DND-41 (cell line): ENCODE data around the gene YWHAE.

Experiments used
- ATAC-seq: fragments of 200-7000 bp; cut with Tn5 transposase; 3 replicates; pipeline ENCODE4 v1.9.1; 2021; ENCODE audit warnings: low read depth; ENCODE audit not compliant: insufficient read depth
- DNase-seq: peaks from one replicate; pipeline ENCODE4 v3.0.0-alpha.2; 2020
- H2AFZ ChIP-seq: 2 replicates; pipeline ENCODE4 v1.6.0; 2012; ENCODE audit warnings: low read depth, low read length
- H3K27ac ChIP-seq: 2 replicates; pipeline ENCODE4 v1.5.1; 2012; ENCODE audit warnings: low read length, inconsistent platforms
- H3K27me3 ChIP-seq: fragments of 200-600 bp; sonication (generic); 2 replicates; pipeline ENCODE4 v1.6.0; 2012; ENCODE audit warnings: low read length, mild to moderate bottlenecking, inconsistent platforms; ENCODE audit not compliant: insufficient read depth, poor library complexity
- H3K36me3 ChIP-seq: 2 replicates; pipeline ENCODE4 v1.5.1; 2012; ENCODE audit warnings: low read length, inconsistent platforms; ENCODE audit not compliant: insufficient read depth
- H3K4me1 ChIP-seq: 2 replicates; pipeline ENCODE4 v1.5.1; 2012; ENCODE audit warnings: mild to moderate bottlenecking, low read length; ENCODE audit not compliant: insufficient read depth
- H3K4me2 ChIP-seq: 2 replicates; pipeline ENCODE4 v1.6.0; 2012; ENCODE audit warnings: mild to moderate bottlenecking, moderate library complexity, low read length, inconsistent platforms; ENCODE audit not compliant: insufficient read depth
- H3K4me3 ChIP-seq, 2 experiments: fragments of 200-600 bp in 1 of 2; shearing (Covaris generic) in 1 of 2; 2 replicates each; pipeline ENCODE4 v1.5.1; 2012 to 2016; ENCODE audit warnings: inconsistent platforms in 2 of 2, low read length in 2 of 2, mild to moderate bottlenecking in 2 of 2, low read depth in 1 of 2, moderate library complexity in 1 of 2
- H3K79me2 ChIP-seq: 2 replicates; pipeline ENCODE4 v1.6.0; 2012; ENCODE audit warnings: low read length, inconsistent platforms; ENCODE audit not compliant: insufficient read depth
- H3K9ac ChIP-seq: 2 replicates; pipeline ENCODE4 v1.6.0; 2012; ENCODE audit warnings: low read depth, mild to moderate bottlenecking, inconsistent platforms, low read length, moderate library complexity
- H3K9me3 ChIP-seq: 2 replicates; pipeline ENCODE4 v1.5.1; 2012; ENCODE audit warnings: low read length, moderate library complexity, mild to moderate bottlenecking, inconsistent platforms; ENCODE audit not compliant: insufficient read depth, severe bottlenecking
- H4K20me1 ChIP-seq: 2 replicates; pipeline ENCODE4 v1.6.0; 2012; ENCODE audit warnings: low read length; ENCODE audit not compliant: insufficient read depth
- EZH2 ChIP-seq: IDR thresholded peaks from 3 replicates; pipeline ENCODE4 v1.6.1; 2012; ENCODE audit warnings: borderline replicate concordance, low read depth, mild to moderate bottlenecking, moderate library complexity, low read length, inconsistent platforms; ENCODE audit not compliant: severe bottlenecking
- TF ChIP-seq, protein P1 (sequence below): IDR thresholded peaks from 2 replicates; pipeline ENCODE4 v1.5.1; 2012; ENCODE audit warnings: borderline replicate concordance, low read length, moderate library complexity, mild to moderate bottlenecking; ENCODE audit not compliant: poor library complexity, severe bottlenecking; ENCODE audit errors: extremely low read depth

YWHAE gene

DNA sequence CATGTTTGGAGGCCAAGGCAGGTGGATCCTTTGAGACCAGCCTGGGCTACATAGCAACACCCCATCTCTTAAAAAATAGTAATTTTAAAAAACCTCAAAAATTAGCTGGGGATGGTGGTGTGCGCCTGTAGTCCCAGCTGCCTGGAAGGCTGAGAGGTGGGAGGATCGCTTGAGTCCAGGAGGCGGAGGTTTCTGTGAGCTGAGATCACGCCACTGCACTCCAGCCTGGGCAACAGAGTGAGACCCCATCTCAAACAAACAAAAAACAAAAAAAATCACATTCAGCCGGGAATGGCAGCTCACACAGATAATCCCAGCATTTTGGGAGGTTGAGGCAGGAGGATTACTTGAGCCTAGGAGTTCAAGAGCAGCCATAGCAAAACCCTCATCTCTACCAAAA is 16.4 kb upstream of the YWHAE start:
- no peak overlapping the region for H3K9ac ChIP-seq
- no peaks in the 10 kb centered on the region for H3K27me3 ChIP-seq
- H3K4me3 ChIP-seq = no peak overlapping the region
- H2AFZ ChIP-seq = no peak overlapping the region
- no peak overlapping the region for H3K4me2 ChIP-seq
- H3K36me3 ChIP-seq = peaks cover 23% of the 10 kb centered on the region
- no peaks in the 10 kb centered on the region for H3K4me1 ChIP-seq
- no peak for ATAC-seq
- H3K79me2 ChIP-seq = no peaks in the 10 kb centered on the region
- no peaks in the 10 kb centered on the region for H4K20me1 ChIP-seq
- DNase-seq = no peak
- no peak overlapping the region for H3K27ac ChIP-seq
- TF ChIP-seq, protein P1, sequence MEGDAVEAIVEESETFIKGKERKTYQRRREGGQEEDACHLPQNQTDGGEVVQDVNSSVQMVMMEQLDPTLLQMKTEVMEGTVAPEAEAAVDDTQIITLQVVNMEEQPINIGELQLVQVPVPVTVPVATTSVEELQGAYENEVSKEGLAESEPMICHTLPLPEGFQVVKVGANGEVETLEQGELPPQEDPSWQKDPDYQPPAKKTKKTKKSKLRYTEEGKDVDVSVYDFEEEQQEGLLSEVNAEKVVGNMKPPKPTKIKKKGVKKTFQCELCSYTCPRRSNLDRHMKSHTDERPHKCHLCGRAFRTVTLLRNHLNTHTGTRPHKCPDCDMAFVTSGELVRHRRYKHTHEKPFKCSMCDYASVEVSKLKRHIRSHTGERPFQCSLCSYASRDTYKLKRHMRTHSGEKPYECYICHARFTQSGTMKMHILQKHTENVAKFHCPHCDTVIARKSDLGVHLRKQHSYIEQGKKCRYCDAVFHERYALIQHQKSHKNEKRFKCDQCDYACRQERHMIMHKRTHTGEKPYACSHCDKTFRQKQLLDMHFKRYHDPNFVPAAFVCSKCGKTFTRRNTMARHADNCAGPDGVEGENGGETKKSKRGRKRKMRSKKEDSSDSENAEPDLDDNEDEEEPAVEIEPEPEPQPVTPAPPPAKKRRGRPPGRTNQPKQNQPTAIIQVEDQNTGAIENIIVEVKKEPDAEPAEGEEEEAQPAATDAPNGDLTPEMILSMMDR = no peak
- TF ChIP-seq EZH2 = no peak
- no peaks in the 10 kb centered on the region for H3K9me3 ChIP-seq

DNA sequence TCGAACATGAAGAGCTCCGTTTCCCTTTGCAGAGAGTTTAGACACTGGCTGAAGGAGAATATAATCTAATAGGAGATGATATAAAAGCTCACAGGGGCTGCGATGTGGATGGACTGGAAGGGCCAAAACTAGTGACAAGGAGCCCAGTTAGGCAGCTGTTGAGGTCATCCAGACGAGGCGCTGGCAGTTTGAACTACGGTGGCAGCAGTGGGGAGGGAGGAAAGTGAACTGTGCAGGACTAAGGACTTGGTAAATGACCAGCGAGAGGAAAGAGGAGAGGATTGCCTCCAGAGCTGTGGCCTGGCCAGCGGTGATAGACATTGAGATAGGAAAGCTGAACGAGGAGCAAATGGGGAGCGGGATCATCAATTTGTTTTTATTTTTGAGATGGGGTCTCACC is 14.6 kb upstream of the YWHAE start:
- Histone ChIP-seq H4K20me1 (no peaks in the 10 kb centered on the region), H3K27ac (no peak overlapping the region), H3K79me2 (no peaks in the 10 kb centered on the region), H3K4me1 (no peaks in the 10 kb centered on the region), H3K4me2 (no peak overlapping the region), H3K36me3 (peaks cover 9% of the 10 kb centered on the region; the same call in 1 of the 2 replicates), H3K4me3 (no peak overlapping the region), H3K9me3 (no peaks in the 10 kb centered on the region), H3K27me3 (no peaks in the 10 kb centered on the region), H2AFZ (no peak overlapping the region), H3K9ac (no peak overlapping the region)
- TF ChIP-seq, protein P1 = no peak
- no peak for TF ChIP-seq EZH2
- no peak for DNase-seq
- no peak for ATAC-seq

DNA sequence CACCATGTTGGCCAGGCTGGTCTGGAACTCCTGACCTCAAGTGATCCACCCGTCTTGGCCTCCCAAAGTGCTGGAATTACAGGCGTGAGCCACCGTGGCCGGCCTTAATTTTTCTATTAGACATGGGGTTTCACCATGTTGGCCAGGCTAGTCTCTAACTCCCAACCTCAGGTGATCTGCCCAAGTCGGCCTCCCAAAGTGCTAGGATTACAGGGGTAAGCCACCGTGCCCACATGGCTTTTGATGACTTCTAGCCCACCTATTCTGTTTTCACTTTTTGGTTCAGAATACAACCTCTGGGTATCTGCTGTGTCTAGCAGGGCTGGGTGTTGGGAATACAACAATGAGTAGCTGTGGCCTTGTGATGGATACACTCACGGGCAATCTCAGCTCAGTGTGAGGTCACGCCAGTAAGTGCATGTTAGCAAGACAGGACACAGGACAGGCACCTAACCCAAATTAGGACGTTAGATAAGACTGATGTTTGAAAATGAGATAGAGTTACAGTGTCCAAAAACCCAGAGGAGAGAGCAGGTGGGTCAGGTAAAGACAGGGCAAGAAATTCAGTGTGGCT is 14.1 kb upstream of the YWHAE start:
- no peaks in the 10 kb centered on the region for H3K79me2 ChIP-seq
- H3K9ac ChIP-seq = no peak overlapping the region
- H3K4me2 ChIP-seq = no peak overlapping the region
- H3K27ac ChIP-seq = no peak overlapping the region
- peaks cover 8% of the 10 kb centered on the region; the same call in 1 of the 2 replicates for H3K36me3 ChIP-seq
- no peak for DNase-seq
- no peaks in the 10 kb centered on the region for H3K9me3 ChIP-seq
- no peak for TF ChIP-seq EZH2
- TF ChIP-seq, protein P1 = no peak
- H4K20me1 ChIP-seq = no peaks in the 10 kb centered on the region
- no peak overlapping the region for H2AFZ ChIP-seq
- no peak overlapping the region for H3K4me3 ChIP-seq
- no peaks in the 10 kb centered on the region for H3K4me1 ChIP-seq
- no peak for ATAC-seq
- H3K27me3 ChIP-seq = no peaks in the 10 kb centered on the region

DNA sequence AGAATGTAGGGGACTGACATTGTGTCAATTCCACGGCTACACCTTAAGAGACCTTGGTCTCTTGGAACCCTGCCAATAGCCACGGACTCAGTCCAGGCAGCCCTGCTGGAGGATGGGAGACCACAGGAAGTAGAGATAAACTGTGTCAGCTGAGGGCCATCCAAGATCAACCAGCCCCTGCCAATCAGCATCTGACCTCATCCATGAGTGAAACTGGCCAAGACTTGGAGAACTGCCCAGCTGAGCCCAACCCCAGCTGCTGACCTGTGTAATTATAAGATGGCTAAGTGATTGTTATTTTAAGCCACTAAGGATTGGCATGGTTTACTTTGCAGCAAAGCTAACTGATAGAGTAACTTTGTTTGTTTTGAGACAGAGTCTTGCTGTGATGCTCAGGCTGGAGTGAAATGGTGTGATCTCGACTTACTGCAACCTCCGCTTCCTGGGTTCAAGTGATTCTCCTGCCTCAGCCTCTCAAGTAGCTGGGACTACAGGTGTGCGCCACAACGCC is 13.3 kb upstream of the YWHAE start:
- H2AFZ ChIP-seq = no peak overlapping the region
- no peaks in the 10 kb centered on the region for H4K20me1 ChIP-seq
- H3K9ac ChIP-seq = no peak overlapping the region
- ATAC-seq (no peak), DNase-seq (no peak)
- TF ChIP-seq, protein P1 = no peak
- no peak for TF ChIP-seq EZH2
- H3K4me3 ChIP-seq = no peak overlapping the region
- peaks cover 7% of the 10 kb centered on the region; the same call in 1 of the 2 replicates for H3K36me3 ChIP-seq
- H3K4me2 ChIP-seq = no peak overlapping the region
- H3K27ac ChIP-seq = no peak overlapping the region
- no peaks in the 10 kb centered on the region for H3K9me3 ChIP-seq
- no peaks in the 10 kb centered on the region for H3K4me1 ChIP-seq
- H3K79me2 ChIP-seq = no peaks in the 10 kb centered on the region
- H3K27me3 ChIP-seq = no peaks in the 10 kb centered on the region
